ENCODE data around the gene GABRR2. TPM values are rescaled to one million over a fixed set of nuclear protein-coding genes. Genes with fewer than 3 reads are reported as not detected.

The GABRR2 gene
- total RNA-seq, 1 donor from 2014 or later, result 0.36 TPM

DNA sequence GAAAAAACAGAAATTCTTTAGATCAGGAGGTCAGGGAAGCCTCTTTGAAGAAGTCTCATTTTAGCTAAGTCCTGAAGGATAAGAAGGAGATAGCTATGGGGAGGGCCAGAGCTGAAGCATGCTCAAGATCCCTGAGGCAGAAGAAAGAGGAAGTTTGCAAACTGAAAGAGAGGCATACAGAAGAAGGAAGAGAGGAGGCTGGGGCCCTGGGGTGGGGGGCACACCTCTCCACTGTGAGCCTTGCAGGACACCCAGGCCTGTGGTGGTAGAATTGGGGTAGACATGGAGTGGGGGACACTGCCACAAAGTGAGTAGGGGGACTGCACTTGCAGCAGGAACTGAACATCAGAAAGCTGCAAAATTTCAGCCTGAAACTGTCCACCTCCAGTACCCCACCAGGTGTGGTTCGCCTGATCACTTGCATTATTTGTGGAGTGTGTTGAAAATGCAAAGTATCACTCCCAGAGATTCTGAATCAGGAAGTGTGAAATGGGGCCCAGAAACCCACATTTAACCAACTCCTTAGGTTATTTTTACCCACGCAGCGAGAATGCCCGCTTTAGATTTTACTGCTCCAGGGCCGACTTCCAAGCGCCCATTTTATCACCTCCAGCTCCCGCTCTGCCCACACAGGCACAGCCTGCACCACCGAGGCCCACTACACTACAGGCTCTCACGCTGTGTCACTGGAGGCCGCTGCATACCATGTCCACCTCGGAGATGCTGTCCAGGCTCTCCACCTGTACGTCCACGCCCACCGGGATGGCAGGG lies 44.0 kb downstream of the GABRR2 start:
- Mint-ChIP-seq H3K4me1 (ENCODE audit: unreplicated experiment) (no peaks in the 10 kb centered on the region), H3K27me3 (ENCODE audit: unreplicated experiment) (no peaks in the 10 kb centered on the region), H3K4me3 (ENCODE audit: unreplicated experiment) (no peak overlapping the region), H3K9me3 (ENCODE audit: unreplicated experiment) (no peaks in the 10 kb centered on the region), H3K27ac (ENCODE audit: unreplicated experiment) (no peak overlapping the region), H3K36me3 (ENCODE audit: low read depth, unreplicated experiment) (no peaks in the 10 kb centered on the region)
- no peak for DNase-seq (ENCODE audit: low spot score)
- TF ChIP-seq, protein P1, sequence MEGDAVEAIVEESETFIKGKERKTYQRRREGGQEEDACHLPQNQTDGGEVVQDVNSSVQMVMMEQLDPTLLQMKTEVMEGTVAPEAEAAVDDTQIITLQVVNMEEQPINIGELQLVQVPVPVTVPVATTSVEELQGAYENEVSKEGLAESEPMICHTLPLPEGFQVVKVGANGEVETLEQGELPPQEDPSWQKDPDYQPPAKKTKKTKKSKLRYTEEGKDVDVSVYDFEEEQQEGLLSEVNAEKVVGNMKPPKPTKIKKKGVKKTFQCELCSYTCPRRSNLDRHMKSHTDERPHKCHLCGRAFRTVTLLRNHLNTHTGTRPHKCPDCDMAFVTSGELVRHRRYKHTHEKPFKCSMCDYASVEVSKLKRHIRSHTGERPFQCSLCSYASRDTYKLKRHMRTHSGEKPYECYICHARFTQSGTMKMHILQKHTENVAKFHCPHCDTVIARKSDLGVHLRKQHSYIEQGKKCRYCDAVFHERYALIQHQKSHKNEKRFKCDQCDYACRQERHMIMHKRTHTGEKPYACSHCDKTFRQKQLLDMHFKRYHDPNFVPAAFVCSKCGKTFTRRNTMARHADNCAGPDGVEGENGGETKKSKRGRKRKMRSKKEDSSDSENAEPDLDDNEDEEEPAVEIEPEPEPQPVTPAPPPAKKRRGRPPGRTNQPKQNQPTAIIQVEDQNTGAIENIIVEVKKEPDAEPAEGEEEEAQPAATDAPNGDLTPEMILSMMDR (IDR thresholded peaks at IDR 0.05; ENCODE audit: unreplicated experiment), result no peak

DNA sequence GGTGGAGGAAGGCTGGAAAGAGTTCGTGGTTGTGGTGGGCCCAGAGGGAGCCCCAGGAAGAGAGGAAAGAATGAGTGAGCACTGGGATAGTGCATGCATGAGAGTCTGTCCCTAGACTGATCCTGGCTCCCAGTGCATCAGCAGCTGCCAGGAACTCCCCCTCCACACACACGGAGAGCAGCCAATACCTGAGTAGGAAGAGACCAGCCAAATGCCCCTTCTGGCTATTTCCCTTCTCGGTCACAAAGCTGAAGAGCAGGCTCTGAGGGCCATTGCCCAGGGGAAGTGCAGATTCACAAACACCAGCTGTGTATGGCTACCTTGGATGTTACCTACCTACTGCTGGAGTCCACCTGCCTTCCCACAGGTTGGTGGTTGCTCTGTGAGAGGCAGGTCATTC lies 45.1 kb downstream of the GABRR2 start:
- TF ChIP-seq, protein P1 (IDR thresholded peaks at IDR 0.05; ENCODE audit: unreplicated experiment), result no peak
- Mint-ChIP-seq H3K4me1 (ENCODE audit: unreplicated experiment) (no peaks in the 10 kb centered on the region), H3K36me3 (ENCODE audit: low read depth, unreplicated experiment) (no peaks in the 10 kb centered on the region), H3K27ac (ENCODE audit: unreplicated experiment) (no peak overlapping the region), H3K4me3 (ENCODE audit: unreplicated experiment) (no peak overlapping the region), H3K27me3 (ENCODE audit: unreplicated experiment) (no peaks in the 10 kb centered on the region), H3K9me3 (ENCODE audit: unreplicated experiment) (no peaks in the 10 kb centered on the region)
- no peak for DNase-seq (ENCODE audit: low spot score)

DNA sequence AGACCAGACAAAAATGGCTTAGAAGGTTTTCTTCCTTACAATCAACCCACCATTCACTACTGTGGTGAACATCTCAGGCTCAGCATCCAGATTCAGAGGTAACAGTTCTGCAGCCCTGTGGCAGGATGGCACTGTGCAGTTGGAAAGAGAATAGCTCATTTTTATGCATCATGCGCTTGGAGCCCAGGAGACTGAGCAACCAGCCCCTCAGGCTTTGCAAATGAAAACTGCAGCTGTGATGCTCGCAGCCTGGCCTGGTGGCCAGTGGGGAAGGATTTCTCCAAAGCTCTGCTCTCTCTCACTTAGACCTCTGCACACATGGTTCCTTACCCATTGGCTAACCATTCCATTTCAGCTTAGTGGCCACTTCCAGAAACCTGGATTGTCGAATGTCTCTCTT lies 45.8 kb downstream of the GABRR2 start:
- TF ChIP-seq, protein P1 (IDR thresholded peaks at IDR 0.05; ENCODE audit: unreplicated experiment), result no peak
- no peak overlapping the region for H3K27ac Mint-ChIP-seq (ENCODE audit: unreplicated experiment)
- no peak for DNase-seq (ENCODE audit: low spot score)
- H3K27me3 Mint-ChIP-seq (ENCODE audit: unreplicated experiment), result no peaks in the 10 kb centered on the region
- no peaks in the 10 kb centered on the region for H3K4me1 Mint-ChIP-seq (ENCODE audit: unreplicated experiment)
- no peaks in the 10 kb centered on the region for H3K9me3 Mint-ChIP-seq (ENCODE audit: unreplicated experiment)
- H3K36me3 Mint-ChIP-seq (ENCODE audit: low read depth, unreplicated experiment), result no peaks in the 10 kb centered on the region
- no peak overlapping the region for H3K4me3 Mint-ChIP-seq (ENCODE audit: unreplicated experiment)

DNA sequence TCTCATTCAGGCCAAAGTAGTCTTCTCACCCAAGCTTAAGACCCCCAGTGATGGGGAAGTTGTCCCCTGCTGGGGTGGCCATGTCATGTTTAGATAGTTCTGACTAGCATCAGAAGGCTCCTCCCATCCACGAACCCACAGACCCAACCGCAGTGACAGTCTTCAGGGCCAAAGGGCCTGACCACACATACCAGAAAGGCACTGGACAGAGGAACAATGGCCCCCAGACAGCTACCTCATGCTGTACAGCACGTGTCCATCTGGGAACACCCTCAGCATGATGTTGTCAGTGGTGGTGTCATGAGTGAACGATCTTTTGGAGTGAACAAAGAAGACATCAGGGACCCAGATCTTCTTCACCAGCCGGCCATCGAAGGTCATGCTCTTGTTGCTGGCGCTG lies 46.3 kb downstream of the GABRR2 start:
- TF ChIP-seq, protein P1 (IDR thresholded peaks at IDR 0.05; ENCODE audit: unreplicated experiment), result no peak
- Mint-ChIP-seq H3K4me3 (ENCODE audit: unreplicated experiment) (no peak overlapping the region), H3K36me3 (ENCODE audit: low read depth, unreplicated experiment) (no peaks in the 10 kb centered on the region), H3K9me3 (ENCODE audit: unreplicated experiment) (no peaks in the 10 kb centered on the region), H3K4me1 (ENCODE audit: unreplicated experiment) (no peaks in the 10 kb centered on the region), H3K27me3 (ENCODE audit: unreplicated experiment) (no peaks in the 10 kb centered on the region), H3K27ac (ENCODE audit: unreplicated experiment) (no peak overlapping the region)
- DNase-seq (ENCODE audit: low spot score), result no peak

DNA sequence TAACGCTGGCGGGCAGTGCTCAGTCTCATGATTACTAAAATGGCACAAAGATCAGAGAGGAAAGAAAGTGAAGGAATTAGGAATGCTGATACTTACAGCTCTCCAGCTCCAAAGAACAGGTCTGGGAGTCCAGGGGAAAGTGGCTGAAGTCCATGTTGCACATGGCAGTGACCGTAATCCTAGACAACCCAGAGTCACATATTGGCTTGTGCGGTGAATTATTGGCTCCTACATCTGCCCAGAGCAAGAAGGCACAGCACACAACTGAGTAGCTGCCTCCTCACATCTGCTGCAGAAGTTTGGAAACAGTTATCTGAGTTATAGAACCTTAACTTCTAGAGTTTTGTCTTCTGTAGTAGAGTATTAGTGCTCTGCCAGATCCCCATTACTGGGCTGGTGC lies 47.2 kb downstream of the GABRR2 start:
- no peaks in the 10 kb centered on the region for H3K27me3 Mint-ChIP-seq (ENCODE audit: unreplicated experiment)
- no peaks in the 10 kb centered on the region for H3K9me3 Mint-ChIP-seq (ENCODE audit: unreplicated experiment)
- no peak overlapping the region for H3K27ac Mint-ChIP-seq (ENCODE audit: unreplicated experiment)
- no peaks in the 10 kb centered on the region for H3K36me3 Mint-ChIP-seq (ENCODE audit: low read depth, unreplicated experiment)
- TF ChIP-seq, protein P1 (IDR thresholded peaks at IDR 0.05; ENCODE audit: unreplicated experiment), result no peak
- no peaks in the 10 kb centered on the region for H3K4me1 Mint-ChIP-seq (ENCODE audit: unreplicated experiment)
- no peak for DNase-seq (ENCODE audit: low spot score)
- H3K4me3 Mint-ChIP-seq (ENCODE audit: unreplicated experiment), result no peak overlapping the region

Data from endothelial cell (in vitro differentiated cells).